IPS-18c (cell line): ENCODE data around the gene NXPH2.
"Not testable (repeated sequence)": the region's sequence is repeated elsewhere in the genome, so short reads cannot be mapped to it uniquely, and the experiment has no call there.

Experiments
- H3K4me3 ChIP-seq: 2 replicates; pipeline ENCODE4 v1.7.0; 2013; ENCODE audit warnings: low read depth, mild to moderate bottlenecking, low read length, moderate library complexity; ENCODE audit not compliant: insufficient read depth
- H3K9me3 ChIP-seq: one replicate; pipeline ENCODE4 v1.6.1; 2013; ENCODE audit warnings: mild to moderate bottlenecking, low read length, moderate library complexity; ENCODE audit not compliant: control insufficient read depth, insufficient read depth

NXPH2 gene

GRCh38 chr2:138767101-138767500 lies 13.1 kb downstream of the NXPH2 start:
- Histone ChIP-seq H3K4me3 (no peak overlapping the region), H3K9me3 (peaks cover 2% of the 10 kb centered on the region)

GRCh38 chr2:138766464-138766863 lies 13.7 kb downstream of the NXPH2 start:
- no peak overlapping the region for H3K4me3 ChIP-seq
- peaks cover 1% of the 10 kb centered on the region for H3K9me3 ChIP-seq

- H3K4me3 ChIP-seq: no peak overlapping the region
- no peaks in the 10 kb centered on the region for H3K9me3 ChIP-seq
These were observed 16.2 kb downstream of the NXPH2 start for GRCh38 chr2:138763971-138764370.

GRCh38 chr2:138762533-138762932 lies 17.7 kb downstream of the NXPH2 start:
- Histone ChIP-seq H3K9me3 (no peaks in the 10 kb centered on the region), H3K4me3 (no peak overlapping the region)

- H3K9me3 ChIP-seq: no peaks in the 10 kb centered on the region
These were observed 19.5 kb downstream of the NXPH2 start for GRCh38 chr2:138760676-138761075.

GRCh38 chr2:138757384-138757783 lies 22.8 kb downstream of the NXPH2 start:
- H3K9me3 ChIP-seq: no peaks in the 10 kb centered on the region
- no peak overlapping the region for H3K4me3 ChIP-seq

More at GRCh38 chr2:138760676-138761075, 19.5 kb downstream of the NXPH2 start:
- no peak overlapping the region for H3K4me3 ChIP-seq

- H3K9me3 ChIP-seq: no peaks in the 10 kb centered on the region
- no peak overlapping the region for H3K4me3 ChIP-seq
These were observed 27.8 kb downstream of the NXPH2 start for GRCh38 chr2:138752197-138752956.

GRCh38 chr2:138744713-138745112 lies 35.5 kb downstream of the NXPH2 start:
- no peak overlapping the region for H3K4me3 ChIP-seq
- H3K9me3 ChIP-seq: no peaks in the 10 kb centered on the region

- no peaks in the 10 kb centered on the region for H3K9me3 ChIP-seq
- no peak overlapping the region for H3K4me3 ChIP-seq
These were observed 37.6 kb downstream of the NXPH2 start for GRCh38 chr2:138742441-138743057.

- peaks cover 5% of the 10 kb centered on the region for H3K9me3 ChIP-seq
- no peak overlapping the region for H3K4me3 ChIP-seq
These were observed 38.3 kb downstream of the NXPH2 start for GRCh38 chr2:138741851-138742250.

- peaks cover 12% of the 10 kb centered on the region for H3K9me3 ChIP-seq
- not testable (repeated sequence) for H3K4me3 ChIP-seq
These were observed 43.1 kb downstream of the NXPH2 start for GRCh38 chr2:138737009-138737554.

GRCh38 chr2:138732651-138733050 lies 47.5 kb downstream of the NXPH2 start:
- Histone ChIP-seq H3K9me3 (peaks cover 12% of the 10 kb centered on the region), H3K4me3 (no peak overlapping the region)

- Histone ChIP-seq H3K4me3 (no peak overlapping the region), H3K9me3 (no peaks in the 10 kb centered on the region)
These were observed 49.6 kb downstream of the NXPH2 start for GRCh38 chr2:138730497-138731030.

- no peak overlapping the region for H3K4me3 ChIP-seq
- no peaks in the 10 kb centered on the region for H3K9me3 ChIP-seq
These were observed 52.2 kb downstream of the NXPH2 start for GRCh38 chr2:138727956-138728355.

GRCh38 chr2:138726681-138727080 lies 53.5 kb downstream of the NXPH2 start:
- Histone ChIP-seq H3K4me3 (no peak overlapping the region), H3K9me3 (no peaks in the 10 kb centered on the region)

- Histone ChIP-seq H3K4me3 (no peak overlapping the region), H3K9me3 (no peaks in the 10 kb centered on the region)
These were observed 55.3 kb downstream of the NXPH2 start for GRCh38 chr2:138724729-138725459.

- Histone ChIP-seq H3K9me3 (no peaks in the 10 kb centered on the region), H3K4me3 (no peak overlapping the region)
These were observed 55.9 kb downstream of the NXPH2 start for GRCh38 chr2:138724327-138724726.
